ENCODE measurements around the gene CRELD2. TPM values are rescaled to one million over a fixed set of nuclear protein-coding genes. Genes with fewer than 3 reads are reported as not detected.

Gene CRELD2
- polyA plus RNA-seq, 3 donors: 20.3 to 33.2 (median 27.6) TPM

DNA sequence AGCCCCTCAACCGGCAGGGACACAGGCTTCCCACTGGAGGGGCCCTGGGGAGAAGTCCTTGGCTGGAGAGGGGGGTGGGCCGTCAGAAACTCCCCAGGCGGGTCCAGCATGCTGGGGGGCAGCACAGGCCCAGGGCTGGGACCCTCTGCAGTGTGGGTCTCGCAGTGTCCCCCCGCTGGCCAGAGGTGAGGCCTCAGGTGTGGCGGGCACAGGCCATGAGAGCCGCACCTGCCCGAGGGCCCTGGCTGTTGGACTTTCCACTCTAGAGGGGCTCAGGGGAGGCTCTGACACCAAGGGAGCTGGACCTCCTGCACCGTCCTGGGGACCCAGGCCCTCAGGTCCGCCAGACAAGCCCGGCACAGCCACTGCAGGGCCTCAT lies 31.5 kb downstream of the CRELD2 start:
- TF ChIP-seq, protein P1, sequence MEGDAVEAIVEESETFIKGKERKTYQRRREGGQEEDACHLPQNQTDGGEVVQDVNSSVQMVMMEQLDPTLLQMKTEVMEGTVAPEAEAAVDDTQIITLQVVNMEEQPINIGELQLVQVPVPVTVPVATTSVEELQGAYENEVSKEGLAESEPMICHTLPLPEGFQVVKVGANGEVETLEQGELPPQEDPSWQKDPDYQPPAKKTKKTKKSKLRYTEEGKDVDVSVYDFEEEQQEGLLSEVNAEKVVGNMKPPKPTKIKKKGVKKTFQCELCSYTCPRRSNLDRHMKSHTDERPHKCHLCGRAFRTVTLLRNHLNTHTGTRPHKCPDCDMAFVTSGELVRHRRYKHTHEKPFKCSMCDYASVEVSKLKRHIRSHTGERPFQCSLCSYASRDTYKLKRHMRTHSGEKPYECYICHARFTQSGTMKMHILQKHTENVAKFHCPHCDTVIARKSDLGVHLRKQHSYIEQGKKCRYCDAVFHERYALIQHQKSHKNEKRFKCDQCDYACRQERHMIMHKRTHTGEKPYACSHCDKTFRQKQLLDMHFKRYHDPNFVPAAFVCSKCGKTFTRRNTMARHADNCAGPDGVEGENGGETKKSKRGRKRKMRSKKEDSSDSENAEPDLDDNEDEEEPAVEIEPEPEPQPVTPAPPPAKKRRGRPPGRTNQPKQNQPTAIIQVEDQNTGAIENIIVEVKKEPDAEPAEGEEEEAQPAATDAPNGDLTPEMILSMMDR (IDR thresholded peaks at IDR 0.05): no peak
- Mint-ChIP-seq H3K4me3 (no peak overlapping the region), H3K4me1 (peaks cover 21% of the 10 kb centered on the region), H3K36me3 (peaks cover 0 to 4% of the 10 kb centered on the region in 2 donors), H3K27me3 (ENCODE audit: low read depth in 3 of 3) (peaks cover 0 to 3% (median 2%) of the 10 kb centered on the region in 3 donors), H3K9me3 (peaks cover 0 to 8% (median 4%) of the 10 kb centered on the region in 7 donors), H3K27ac (no peak overlapping the region)
- Histone ChIP-seq H3K36me3 (replicated peaks in 1 of 2; ENCODE audit: control insufficient read depth in 1 of 2, insufficient read depth in 2 of 2, low read length in 2 of 2) (no peaks in the 10 kb centered on the region), H3K27me3 (ENCODE audit: control insufficient read depth in 2 of 2, insufficient read depth in 2 of 2, low read length in 2 of 2) (no peaks in the 10 kb centered on the region), H3K4me2 (replicated peaks; ENCODE audit: extremely low read depth, low read length, poor library complexity, severe bottlenecking) (no peak overlapping the region), H4K20me1 (ENCODE audit: insufficient read depth, low read length) (no peaks in the 10 kb centered on the region), H3K79me2 (ENCODE audit: insufficient read depth, low read length) (no peaks in the 10 kb centered on the region), H3K27ac (ENCODE audit: low read depth in 1 of 2, low read length in 2 of 2) (no peak overlapping the region), H3K4me3 (replicated peaks in 1 of 3; ENCODE audit: low read depth in 2 of 3, low read length in 3 of 3) (no peak overlapping the region), H3K9ac (ENCODE audit: insufficient read depth, low read length, poor library complexity, severe bottlenecking) (no peak overlapping the region), H3K9me3 (replicated peaks in 1 of 2; ENCODE audit: control insufficient read depth in 1 of 2, insufficient read depth in 1 of 2, low read length in 2 of 2) (peaks cover 0 to 5% of the 10 kb centered on the region in 2 donors), H3K4me1 (ENCODE audit: control insufficient read depth in 1 of 2, insufficient read depth in 2 of 2, low read length in 2 of 2) (peaks cover 38 to 51% of the 10 kb centered on the region in 2 donors), H2AFZ (ENCODE audit: insufficient read depth, low read depth, low read length, poor library complexity, severe bottlenecking) (no peak overlapping the region)
- 96% methylated on average over 8 of the region's 11 CpGs for WGBS (ENCODE audit: insufficient coverage)
- intact Hi-C loops (cut with micrococcal nuclease): no loop called here
- DNase-seq: no peak

DNA sequence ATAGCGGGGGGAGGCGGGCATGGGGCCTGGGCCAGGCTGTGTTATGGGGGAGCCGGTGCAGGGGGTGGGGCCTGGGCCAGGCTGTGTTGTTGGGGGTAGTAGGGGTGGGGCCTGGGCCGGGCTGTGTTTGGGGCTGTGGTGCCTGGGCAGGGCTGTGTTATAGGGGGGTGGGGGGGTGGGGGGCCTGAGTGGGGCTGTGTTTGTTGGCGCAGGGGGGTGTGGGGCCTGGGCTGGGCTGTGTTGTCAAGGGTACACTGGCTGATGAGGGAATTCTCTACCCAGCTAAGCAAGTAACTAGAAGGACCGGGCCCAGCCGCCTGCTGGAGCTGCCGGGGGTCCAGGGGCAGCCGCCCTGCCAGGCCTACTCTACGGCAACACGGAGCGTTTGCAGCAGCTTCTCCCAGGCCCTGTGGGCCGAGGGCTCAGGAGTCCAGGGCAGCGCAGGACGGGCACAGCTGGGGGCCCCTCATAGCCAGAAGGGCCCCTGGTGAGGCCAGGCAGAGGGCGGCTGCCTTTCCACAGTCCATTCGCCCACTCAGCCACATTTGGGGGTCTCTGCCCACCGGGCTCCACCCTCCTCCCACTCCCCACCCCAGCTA lies 32.1 kb downstream of the CRELD2 start:
- Histone ChIP-seq H4K20me1 (ENCODE audit: insufficient read depth, low read length) (no peaks in the 10 kb centered on the region), H3K36me3 (replicated peaks in 1 of 2; ENCODE audit: control insufficient read depth in 1 of 2, insufficient read depth in 2 of 2, low read length in 2 of 2) (no peaks in the 10 kb centered on the region), H3K9me3 (replicated peaks in 1 of 2; ENCODE audit: control insufficient read depth in 1 of 2, insufficient read depth in 1 of 2, low read length in 2 of 2) (peaks cover 0 to 2% of the 10 kb centered on the region in 2 donors), H2AFZ (ENCODE audit: insufficient read depth, low read depth, low read length, poor library complexity, severe bottlenecking) (no peak overlapping the region), H3K4me3 (replicated peaks in 1 of 3; ENCODE audit: low read depth in 2 of 3, low read length in 3 of 3) (no peak overlapping the region), H3K27ac (ENCODE audit: low read depth in 1 of 2, low read length in 2 of 2) (no peak overlapping the region), H3K27me3 (ENCODE audit: control insufficient read depth in 2 of 2, insufficient read depth in 2 of 2, low read length in 2 of 2) (no peaks in the 10 kb centered on the region), H3K4me2 (replicated peaks; ENCODE audit: extremely low read depth, low read length, poor library complexity, severe bottlenecking) (no peak overlapping the region), H3K4me1 (ENCODE audit: control insufficient read depth in 1 of 2, insufficient read depth in 2 of 2, low read length in 2 of 2) (peaks cover 37 to 51% of the 10 kb centered on the region in 2 donors), H3K9ac (ENCODE audit: insufficient read depth, low read length, poor library complexity, severe bottlenecking) (no peak overlapping the region), H3K79me2 (ENCODE audit: insufficient read depth, low read length) (no peaks in the 10 kb centered on the region)
- TF ChIP-seq, protein P1 (IDR thresholded peaks at IDR 0.05): no peak
- H3K27me3 Mint-ChIP-seq (ENCODE audit: low read depth in 3 of 3): peaks cover 0 to 3% (median 2%) of the 10 kb centered on the region in 3 donors
- H3K27ac Mint-ChIP-seq: no peak overlapping the region
- H3K36me3 Mint-ChIP-seq: peaks cover 0 to 3% of the 10 kb centered on the region in 2 donors
- DNase-seq: no peak
- 91% methylated on average over 14 of the region's 18 CpGs for WGBS (ENCODE audit: insufficient coverage)
- H3K4me1 Mint-ChIP-seq: peaks cover 23% of the 10 kb centered on the region
- peaks cover 0 to 2% (median under 1%) of the 10 kb centered on the region in 7 donors for H3K9me3 Mint-ChIP-seq
- H3K4me3 Mint-ChIP-seq: no peak overlapping the region
- intact Hi-C loops (cut with micrococcal nuclease): no loop called here

Measured in CD14-positive monocyte (primary cell).